Stomach (tissue), 4 donors: ENCODE measurements around the gene PSMD3.

Source experiments
- EP300 ChIP-seq: sonication (generic); formaldehyde crosslinking; IDR thresholded peaks from one replicate; pipeline ENCODE4 v1.6.1; 2017; ENCODE audit warnings: antibody characterized with exemption
- POLR2A ChIP-seq, 4 donors: fragments of 450-650 bp; IDR thresholded peaks; one replicate each; pipeline ENCODE4 v1.6.1; 2016; ENCODE audit warnings: antibody characterized with exemption in 4 of 4, control low read depth in 2 of 4, mild to moderate bottlenecking in 1 of 4, moderate library complexity in 1 of 4
- TF ChIP-seq, protein P1 (sequence below), 7 experiments: fragments of 450-650 bp in 4 of 7; fragments of 200-600 bp in 3 of 7; sonication (generic) in 3 of 7; IDR thresholded peaks; one replicate each; pipeline ENCODE4 v1.5.1; 2016 to 2019; ENCODE audit warnings: antibody characterized with exemption in 7 of 7, control low read depth in 2 of 7, mild to moderate bottlenecking in 1 of 7

DNA sequence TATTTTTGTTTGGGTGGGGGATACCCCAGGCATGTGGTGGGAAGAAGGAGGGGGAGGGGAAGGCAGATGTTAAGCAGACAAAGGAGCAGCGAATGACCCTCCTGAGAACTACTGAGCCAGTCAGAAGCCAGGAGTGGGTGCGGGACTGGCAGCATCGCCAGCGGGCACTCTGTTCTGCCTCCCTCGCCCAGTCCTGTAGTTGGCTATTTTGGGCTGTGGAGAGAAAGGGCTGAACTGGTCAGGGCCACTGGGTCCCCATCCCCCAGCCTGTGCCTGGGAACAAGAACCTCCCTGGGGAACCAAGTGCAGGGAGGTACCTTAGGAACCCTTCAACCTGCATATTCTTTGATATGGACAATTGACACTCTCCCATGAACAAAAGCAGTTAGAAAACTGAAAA lies 46.7 kb upstream of the PSMD3 start:
- TF ChIP-seq POLR2A (IDR thresholded peaks at IDR 0.05) (no peak), EP300 (no peak)
- TF ChIP-seq, protein P1, sequence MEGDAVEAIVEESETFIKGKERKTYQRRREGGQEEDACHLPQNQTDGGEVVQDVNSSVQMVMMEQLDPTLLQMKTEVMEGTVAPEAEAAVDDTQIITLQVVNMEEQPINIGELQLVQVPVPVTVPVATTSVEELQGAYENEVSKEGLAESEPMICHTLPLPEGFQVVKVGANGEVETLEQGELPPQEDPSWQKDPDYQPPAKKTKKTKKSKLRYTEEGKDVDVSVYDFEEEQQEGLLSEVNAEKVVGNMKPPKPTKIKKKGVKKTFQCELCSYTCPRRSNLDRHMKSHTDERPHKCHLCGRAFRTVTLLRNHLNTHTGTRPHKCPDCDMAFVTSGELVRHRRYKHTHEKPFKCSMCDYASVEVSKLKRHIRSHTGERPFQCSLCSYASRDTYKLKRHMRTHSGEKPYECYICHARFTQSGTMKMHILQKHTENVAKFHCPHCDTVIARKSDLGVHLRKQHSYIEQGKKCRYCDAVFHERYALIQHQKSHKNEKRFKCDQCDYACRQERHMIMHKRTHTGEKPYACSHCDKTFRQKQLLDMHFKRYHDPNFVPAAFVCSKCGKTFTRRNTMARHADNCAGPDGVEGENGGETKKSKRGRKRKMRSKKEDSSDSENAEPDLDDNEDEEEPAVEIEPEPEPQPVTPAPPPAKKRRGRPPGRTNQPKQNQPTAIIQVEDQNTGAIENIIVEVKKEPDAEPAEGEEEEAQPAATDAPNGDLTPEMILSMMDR (IDR thresholded peaks at IDR 0.05) = no peak
